Activated CD8-positive, alpha-beta memory T cell treated with anti-CD3 and anti-CD28 coated beads, Interleukin-2, amount 50 U/mL, for 4 hours (primary cell): ENCODE data around the gene SMIM10L2A.
"Not testable (repeated sequence)": the region's sequence is repeated elsewhere in the genome, so short reads cannot be mapped to it uniquely, and the experiment has no call there.

Source experiments
- DNase-seq: peaks from one replicate; pipeline ENCODE4 v3.0.0-alpha.2; 2020

Gene SMIM10L2A

DNA sequence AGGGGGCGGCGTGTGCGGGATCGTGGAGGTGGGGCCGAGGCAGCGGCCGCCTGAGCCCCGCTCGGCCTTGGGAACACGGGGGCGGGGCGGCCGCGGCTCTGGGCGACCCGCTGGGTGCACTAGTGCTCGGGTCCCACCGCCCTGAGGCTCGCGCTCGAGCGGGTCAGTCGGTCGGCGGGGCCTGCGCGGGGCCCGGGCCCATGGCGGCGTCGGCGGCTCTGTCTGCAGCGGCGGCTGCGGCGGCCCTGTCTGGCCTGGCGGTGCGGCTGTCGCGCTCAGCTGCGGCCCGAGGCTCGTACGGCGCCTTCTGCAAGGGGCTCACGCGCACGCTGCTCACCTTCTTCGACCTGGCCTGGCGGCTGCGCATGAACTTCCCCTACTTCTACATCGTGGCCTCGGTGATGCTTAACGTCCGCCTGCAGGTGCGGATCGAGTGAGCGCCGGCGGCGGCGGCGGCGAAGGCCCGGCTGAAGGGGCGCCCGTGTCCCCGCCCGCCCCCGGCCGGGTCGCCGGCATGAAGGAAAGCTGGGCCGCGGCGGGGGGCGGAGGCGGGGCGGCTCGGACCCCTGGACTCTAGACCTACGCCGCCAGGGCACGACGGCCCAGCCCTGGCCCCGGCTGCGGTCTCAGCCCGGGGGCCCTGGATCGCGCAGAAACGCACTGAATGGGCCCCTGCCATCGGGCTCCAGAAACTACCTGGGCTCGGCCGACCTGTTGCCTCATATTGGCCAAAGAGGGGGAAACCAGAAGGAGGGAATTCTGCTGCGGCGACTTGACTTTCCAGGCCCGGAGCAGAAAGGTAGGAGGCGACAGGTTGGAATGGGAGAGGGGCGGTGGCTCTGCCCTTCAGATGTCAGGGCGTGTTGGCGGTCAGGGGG is at the start of gene SMIM10L2A:
Gene SMIM10L2A, plus strand, starts transcription at position 13 of the 878 bp plus-strand sequence. Its CDS starts 188 bp downstream, at position 201.
- DNase-seq: no peak

DNA sequence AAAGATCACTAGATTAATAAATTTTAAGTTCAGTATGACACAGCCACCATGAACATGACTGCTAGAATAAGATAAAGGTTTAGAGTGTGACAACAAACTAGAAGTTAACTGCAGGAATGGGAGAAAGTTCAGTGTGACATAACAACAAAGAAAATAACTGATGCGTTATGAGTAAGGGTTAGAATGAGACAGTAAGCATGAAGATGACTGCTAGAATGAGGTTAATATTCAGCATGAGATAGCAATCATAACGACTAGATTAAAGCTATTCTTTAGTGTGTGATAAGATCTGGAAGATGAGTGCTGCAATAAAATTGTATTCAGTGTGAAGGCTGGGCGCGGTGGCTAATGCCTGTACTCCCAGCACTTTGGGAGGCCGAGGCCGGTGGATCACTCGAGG is 48.4 kb upstream of the SMIM10L2A start:
- no peak for DNase-seq

GRCh38 chrX:135382260-135382659 is 39.5 kb upstream of the SMIM10L2A start:
- no peak for DNase-seq

GRCh38 chrX:135383249-135383648 is 38.5 kb upstream of the SMIM10L2A start:
- no peak for DNase-seq

GRCh38 chrX:135384161-135384836 is 37.4 kb upstream of the SMIM10L2A start:
- no peak for DNase-seq

DNA sequence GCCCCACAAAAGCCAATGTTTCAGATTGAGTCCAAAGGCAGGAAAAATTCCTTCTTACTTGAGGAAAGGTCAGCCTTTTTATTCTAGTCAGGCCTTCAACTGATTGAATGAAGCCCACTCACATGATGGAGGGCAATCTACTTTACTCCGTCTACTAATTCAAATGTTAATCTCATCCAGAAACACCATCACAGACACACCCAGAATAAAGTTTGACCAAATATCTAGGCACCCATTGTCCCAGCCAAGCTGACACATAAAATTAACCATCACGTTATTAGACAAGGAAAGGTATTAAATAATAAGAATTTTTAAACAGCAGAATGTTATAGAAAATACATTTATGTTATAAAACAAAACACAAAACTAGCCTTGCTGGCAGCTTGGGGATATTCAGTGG is 32.9 kb upstream of the SMIM10L2A start:
- no peak for DNase-seq

DNA sequence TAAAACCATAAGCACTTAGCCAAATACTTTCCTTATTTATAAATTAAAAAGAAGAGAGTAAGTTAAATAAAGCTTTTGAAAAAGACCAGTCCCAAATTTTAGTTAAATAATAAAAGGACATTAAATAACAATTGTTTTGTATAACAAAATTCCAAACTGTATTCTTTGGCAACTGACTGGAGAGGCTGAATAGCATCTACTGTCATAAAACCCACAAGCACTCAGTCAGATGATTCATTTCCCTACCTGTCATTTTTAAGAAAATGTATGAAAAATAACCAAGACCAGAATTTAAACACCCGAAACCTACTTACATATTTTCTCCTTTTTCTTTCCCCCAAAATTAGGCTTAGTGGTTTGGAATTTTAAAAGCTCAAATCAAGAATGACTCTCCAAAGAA is 32.5 kb upstream of the SMIM10L2A start:
- no peak for DNase-seq

DNA sequence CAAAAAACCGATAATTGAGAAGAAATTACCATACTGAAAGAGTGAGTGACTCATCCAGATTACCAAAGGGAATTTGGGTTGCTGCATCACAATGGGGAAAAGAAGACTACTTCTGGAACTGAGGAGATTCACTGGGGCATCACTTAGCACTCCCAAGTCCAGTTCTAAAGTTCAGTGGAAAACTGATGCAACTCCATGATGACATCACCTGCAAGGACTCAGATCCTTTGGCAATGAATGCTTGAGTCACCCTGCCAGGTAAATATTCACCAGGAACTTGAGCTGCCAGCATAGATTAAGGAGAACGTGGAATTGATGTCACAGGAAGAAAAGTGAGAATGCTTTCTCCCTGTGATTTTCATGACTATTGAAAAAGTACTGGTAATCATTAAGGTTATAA is 32.0 kb upstream of the SMIM10L2A start:
- DNase-seq: no peak

DNA sequence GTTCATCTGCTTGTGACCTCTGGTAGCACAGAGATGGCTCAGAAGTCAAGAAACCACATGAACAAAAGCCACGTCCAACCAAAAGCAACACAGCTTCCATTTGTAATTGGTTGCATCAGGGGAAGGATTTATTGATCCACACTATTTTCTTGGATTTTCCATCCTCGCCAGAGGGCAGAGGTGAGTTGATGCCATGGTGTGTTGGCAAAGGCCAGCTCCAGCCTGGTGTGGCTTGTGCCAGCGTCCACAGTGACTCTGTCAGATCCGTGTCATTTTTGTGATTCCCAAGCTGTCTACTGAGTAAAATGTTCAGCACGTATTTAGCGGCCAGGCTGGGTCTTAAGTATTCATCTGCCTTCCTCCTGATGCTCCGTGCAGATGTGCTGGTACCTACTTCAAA is 30.0 kb upstream of the SMIM10L2A start:
- no peak for DNase-seq

DNA sequence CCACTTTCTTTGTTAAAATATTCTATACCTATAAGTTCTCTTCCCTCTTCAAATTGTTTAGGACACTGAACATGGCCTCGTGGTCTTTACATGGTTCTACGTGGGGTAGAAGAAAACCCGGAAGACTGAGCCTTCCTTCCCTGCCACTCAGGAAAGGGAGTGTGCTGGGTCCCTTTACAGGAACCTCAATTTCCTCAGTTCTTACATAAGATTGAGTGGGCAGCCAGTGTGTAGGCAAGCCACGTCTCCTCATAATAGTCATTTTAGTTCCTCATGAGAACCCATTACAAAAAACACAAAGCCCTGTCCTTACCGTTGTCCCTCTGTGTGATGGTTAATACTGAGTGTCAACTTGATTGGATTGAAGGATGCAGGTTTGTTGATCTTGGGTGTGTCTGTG is 28.7 kb upstream of the SMIM10L2A start:
- DNase-seq: no peak

DNA sequence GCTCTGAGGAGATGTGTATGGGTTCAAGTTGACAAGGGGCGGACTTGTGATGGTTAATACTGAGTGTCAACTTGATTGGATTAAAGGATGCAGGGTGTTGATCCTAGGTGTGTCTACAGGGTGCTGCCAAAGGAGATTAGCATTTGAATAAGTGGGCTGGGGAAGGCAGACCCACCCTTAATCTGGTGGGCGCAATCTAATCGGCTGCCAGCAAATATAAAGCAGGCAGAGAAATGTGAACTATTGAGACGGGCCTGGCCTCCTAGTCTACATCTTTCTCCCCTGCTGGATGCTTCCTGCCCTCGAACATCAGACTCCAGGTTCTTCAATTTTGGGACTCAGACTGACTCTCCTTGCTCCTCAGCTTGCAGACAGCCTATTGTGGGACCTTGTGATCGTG is 26.7 kb upstream of the SMIM10L2A start:
- no peak for DNase-seq

GRCh38 chrX:135396109-135396508 is 25.6 kb upstream of the SMIM10L2A start:
- no peak for DNase-seq

DNA sequence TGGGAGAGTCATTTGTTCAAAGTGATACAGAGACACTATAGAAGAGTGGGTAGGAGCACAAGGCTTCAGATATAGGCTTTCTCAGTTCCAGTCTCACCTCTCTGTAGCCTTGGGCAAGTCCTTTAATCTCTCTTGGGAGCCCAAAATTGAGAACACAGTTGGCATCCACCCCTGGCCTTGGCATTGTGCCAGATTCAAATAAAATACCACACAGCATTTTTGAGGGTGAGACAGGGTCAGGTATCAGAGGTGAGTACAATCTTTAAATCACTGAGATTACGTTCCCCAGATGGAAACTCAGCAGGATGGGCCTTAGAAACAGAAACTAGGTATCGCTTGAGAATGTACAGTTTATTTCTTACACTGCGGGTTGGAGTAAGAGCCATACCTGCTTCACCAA is 25.2 kb upstream of the SMIM10L2A start:
- no peak for DNase-seq

- DNase-seq: no peak
These were observed 24.1 kb upstream of the SMIM10L2A start for GRCh38 chrX:135397652-135398051.

DNA sequence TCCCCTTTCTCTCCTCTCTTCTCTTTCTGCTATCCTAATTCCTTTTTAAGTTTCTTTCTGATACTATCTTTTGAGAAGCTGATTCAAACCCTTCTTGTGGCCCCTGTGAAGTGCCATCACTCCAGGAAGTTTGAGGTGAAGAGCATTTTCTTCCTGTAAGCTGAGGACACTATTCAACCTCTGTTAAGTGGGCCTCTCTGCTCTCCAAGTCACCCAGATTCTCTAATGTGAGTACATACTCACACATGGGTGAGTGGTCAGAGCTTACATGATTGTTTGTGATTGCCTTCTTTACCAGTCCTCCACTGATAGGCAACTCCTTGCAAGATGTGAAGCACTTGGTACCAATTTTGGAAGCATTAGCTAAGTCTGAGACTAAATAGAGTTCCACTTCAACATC is 18.4 kb upstream of the SMIM10L2A start:
- DNase-seq: no peak

GRCh38 chrX:135406428-135406827 is 15.3 kb upstream of the SMIM10L2A start:
- DNase-seq: not testable (repeated sequence)

DNA sequence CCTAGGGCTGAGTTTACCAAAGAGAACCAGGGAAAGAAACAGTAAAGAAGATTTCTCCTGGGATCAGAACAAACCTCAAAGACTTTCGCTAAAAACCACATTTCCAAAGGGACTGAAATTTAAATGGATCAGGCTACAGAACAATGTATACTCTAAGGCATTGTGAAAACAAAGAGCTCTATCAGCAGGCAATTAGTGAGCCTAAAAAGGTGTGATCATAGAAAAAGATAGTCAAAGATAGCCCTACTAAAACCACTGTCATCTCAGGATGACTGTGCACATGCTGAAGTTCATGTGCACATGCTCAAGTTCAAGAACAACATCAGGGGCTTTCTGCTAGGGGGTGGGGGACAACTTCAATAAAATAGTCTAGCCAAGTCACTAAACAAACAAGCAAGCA is 12.9 kb upstream of the SMIM10L2A start:
- DNase-seq: no peak

GRCh38 chrX:135410861-135411627 is 10.7 kb upstream of the SMIM10L2A start:
- no peak for DNase-seq

DNA sequence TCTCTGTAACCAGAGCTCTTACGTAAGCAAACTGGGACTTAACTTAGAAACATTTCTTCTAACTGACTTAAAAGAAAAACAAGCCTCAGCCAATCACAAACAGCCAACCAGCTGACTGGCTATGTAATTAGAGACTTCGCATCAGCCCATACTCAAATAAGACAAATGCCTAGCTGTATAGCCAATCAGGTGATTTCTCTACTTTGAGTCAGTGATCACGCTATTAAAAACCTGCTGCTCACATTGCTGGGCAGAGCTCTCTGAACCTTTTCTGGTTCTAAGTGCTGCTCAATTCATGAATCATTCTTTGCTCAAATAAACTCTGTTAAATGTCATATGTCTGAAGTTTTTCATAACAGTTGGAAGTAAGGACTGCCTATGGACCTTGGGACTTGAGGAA is 9.9 kb upstream of the SMIM10L2A start:
- DNase-seq: no peak

DNA sequence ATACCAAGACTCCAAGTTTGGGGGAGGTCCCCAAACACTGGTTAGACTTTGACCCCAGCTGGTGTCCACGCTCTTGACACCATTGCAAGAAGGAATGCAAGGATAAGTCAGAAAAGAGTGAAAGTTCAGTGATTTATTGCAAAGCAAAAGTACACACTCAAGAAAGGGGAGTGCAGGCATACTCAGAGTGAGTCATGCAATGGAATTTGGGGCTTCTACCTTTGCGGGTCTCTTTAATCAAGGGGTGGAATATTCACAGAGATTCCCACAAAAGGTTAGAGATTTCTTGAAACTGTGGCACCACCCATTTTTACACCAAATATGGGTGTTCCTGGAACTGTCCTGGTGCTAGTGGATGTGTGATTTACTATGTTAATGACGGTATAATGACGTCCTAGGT is 5.2 kb upstream of the SMIM10L2A start:
- DNase-seq: no peak

DNA sequence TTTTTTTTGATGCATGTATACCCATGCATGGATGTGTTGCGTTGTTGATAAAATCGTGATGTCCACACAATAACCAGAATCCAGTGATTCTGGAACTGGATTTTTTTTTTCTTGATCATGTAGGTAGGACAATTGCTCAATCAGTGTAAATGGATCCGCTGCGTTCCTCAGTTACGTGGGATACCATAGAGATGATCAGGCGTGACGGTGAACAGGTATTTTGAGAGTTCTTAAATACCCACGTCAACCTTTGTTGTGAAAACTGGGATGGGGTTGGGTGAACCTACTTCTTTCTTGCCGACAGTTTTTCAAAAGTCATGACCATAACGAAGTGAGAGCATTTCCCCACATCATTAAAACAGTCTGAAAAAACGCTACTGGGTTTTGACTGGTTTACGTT is 913 bp upstream of the SMIM10L2A start:
- no peak for DNase-seq

GRCh38 chrX:135421537-135421931 is 210 bp upstream of the SMIM10L2A start:
- peak; percentile 87 for DNase-seq

GRCh38 chrX:135422810-135423168 is 1.0 kb downstream of the SMIM10L2A start:
- not testable (repeated sequence) for DNase-seq
